ENCODE results near the gene TIAM2. TPM values are rescaled to one million over a fixed set of nuclear protein-coding genes. Genes with fewer than 3 reads are reported as not detected.

Gene TIAM2
- total and polyA plus RNA-seq, 2 experiments from 2014 or later = 14.2 to 24.4 TPM

- TF ChIP-seq ZNF462 (CRISPR knock-in tag; IDR thresholded peaks at IDR 0.05) (no peak), POLR2AphosphoS5 (IDR thresholded peaks at IDR 0.05; ENCODE audit: low read depth) (no peak)
Measured at GRCh38 chr6:155100087-155100486, 105.0 kb downstream of the TIAM2 start (continued).

DNA sequence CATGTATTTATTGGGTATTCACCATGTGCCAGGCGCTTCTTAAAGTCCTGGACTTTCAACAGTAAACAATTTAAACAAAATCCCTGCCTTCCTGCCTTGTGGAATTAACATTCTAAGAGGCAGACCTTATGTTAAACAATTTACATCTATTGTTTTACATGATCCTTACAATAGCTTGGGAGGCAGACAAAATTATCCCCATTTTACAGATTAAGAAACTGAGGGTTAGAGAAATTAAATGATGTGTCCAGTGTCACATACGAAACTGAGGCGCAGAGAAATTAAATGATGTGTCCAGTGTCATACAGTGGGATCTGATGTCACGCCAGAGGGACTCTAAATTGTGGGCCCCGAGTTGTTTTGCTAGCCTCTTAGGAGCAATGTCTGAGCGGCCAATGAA lies 105.5 kb downstream of the TIAM2 start:
- Histone ChIP-seq H3K4me1 (ENCODE audit: insufficient read depth) (no peaks in the 10 kb centered on the region), H4K20me1 (replicated peaks; ENCODE audit: insufficient read depth) (no peaks in the 10 kb centered on the region), H3K79me2 (replicated peaks; ENCODE audit: insufficient read depth) (no peaks in the 10 kb centered on the region; the same call in 1 of the 2 replicates), H3F3A (replicated peaks; ENCODE audit: low read depth) (no peaks in the 10 kb centered on the region), H3K9me2 (ENCODE audit: insufficient read depth) (no peaks in the 10 kb centered on the region), H3K36me3 (ENCODE audit: insufficient read depth) (no peaks in the 10 kb centered on the region), H2AFZ (no peak overlapping the region), H3K4me2 (no peak overlapping the region), H3K27me3 (ENCODE audit: insufficient read depth) (no peaks in the 10 kb centered on the region), H3K4me3 (no peak overlapping the region), H3K27ac (ENCODE audit: low read depth) (no peak overlapping the region)
- H3K4me3 Mint-ChIP-seq = no peak overlapping the region
- peaks cover 9% of the 10 kb centered on the region; the same call in 2 of the 3 replicates for H3K36me3 Mint-ChIP-seq (ENCODE audit: low read depth)
- H3K27ac Mint-ChIP-seq = no peak overlapping the region
- peaks cover 6% of the 10 kb centered on the region; the same call in 2 of the 3 replicates for H3K4me1 Mint-ChIP-seq
- H3K9me3 Mint-ChIP-seq = peaks cover 4% of the 10 kb centered on the region; the same call in 1 of the 3 replicates
- DNase-seq (ENCODE audit: low spot score) (no peak), ATAC-seq (no peak)
- no peaks in the 10 kb centered on the region for H3K27me3 Mint-ChIP-seq (ENCODE audit: insufficient read depth, low read depth, poor library complexity)
- TF ChIP-seq NANOG (IDR thresholded peaks at IDR 0.05; ENCODE audit: borderline replicate concordance) = no peak
- no peak for TF ChIP-seq ZNF114 (CRISPR knock-in tag; IDR thresholded peaks at IDR 0.05)
- TF ChIP-seq EZH2 (IDR thresholded peaks at IDR 0.05; ENCODE audit: low read depth, unreplicated experiment) = no peak
- TF ChIP-seq EZH2phosphoT487 (IDR thresholded peaks at IDR 0.05; ENCODE audit: unreplicated experiment) = no peak
- TF ChIP-seq ZNF462 (CRISPR knock-in tag; IDR thresholded peaks at IDR 0.05) = no peak
- TF ChIP-seq, protein P1, sequence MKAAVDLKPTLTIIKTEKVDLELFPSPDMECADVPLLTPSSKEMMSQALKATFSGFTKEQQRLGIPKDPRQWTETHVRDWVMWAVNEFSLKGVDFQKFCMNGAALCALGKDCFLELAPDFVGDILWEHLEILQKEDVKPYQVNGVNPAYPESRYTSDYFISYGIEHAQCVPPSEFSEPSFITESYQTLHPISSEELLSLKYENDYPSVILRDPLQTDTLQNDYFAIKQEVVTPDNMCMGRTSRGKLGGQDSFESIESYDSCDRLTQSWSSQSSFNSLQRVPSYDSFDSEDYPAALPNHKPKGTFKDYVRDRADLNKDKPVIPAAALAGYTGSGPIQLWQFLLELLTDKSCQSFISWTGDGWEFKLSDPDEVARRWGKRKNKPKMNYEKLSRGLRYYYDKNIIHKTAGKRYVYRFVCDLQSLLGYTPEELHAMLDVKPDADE (IDR thresholded peaks at IDR 0.05) = no peak
- no peak for TF ChIP-seq CREB1 (CRISPR knock-in tag; IDR thresholded peaks at IDR 0.05; ENCODE audit: low read depth)
- no peak for TF ChIP-seq JUNB (IDR thresholded peaks at IDR 0.05; ENCODE audit: unreplicated experiment)
